A549 (cell line): ENCODE results near the gene SENP8. TPM values are rescaled to one million over a fixed set of nuclear protein-coding genes. Genes with fewer than 3 reads are reported as not detected.

ENCODE experiments used
- ATAC-seq, 2 experiments: fragments of 200-7000 bp in 1 of 2; fragments of >200 bp in 1 of 2; cut with Nextera tagmentation in 1 of 2; cut with Tn5 transposase in 1 of 2; 3 replicates each; pipeline versions ENCODE4 v1.8.0 to v1.9.1; 2018 to 2020; ENCODE audit warnings: mild to moderate bottlenecking in 1 of 2, moderate library complexity in 1 of 2
- CTCF ChIA-PET: fragments of 300-600 bp; sonication (Branson Sonifier 250); formaldehyde crosslinking; extraction: SDS; loops from one replicate; lab custom pipeline; 2021; ENCODE audit warnings: antibody characterized with exemption, inconsistent platforms; lab: Yijun Ruan, JAX
- POLR2A ChIA-PET: fragments of 350-600 bp; formaldehyde crosslinking; extraction: SDS; loops from one replicate; lab custom pipeline; 2021; ENCODE audit warnings: antibody characterized with exemption, inconsistent platforms; lab: Yijun Ruan, JAX
- DNase-seq, 2 experiments: peaks; one replicate each; pipeline versions ENCODE4 v3.0.0 to v3.0.0-alpha.2; 2011 to 2016; ENCODE audit warnings: low read depth in 1 of 2, low spot score in 1 of 2
- FAIRE-seq: peaks from 2 replicates; lab custom pipeline; 2011; peaks lifted over from hg19 to GRCh38; lab: Jason Lieb, UNC
- H3K27ac ChIP-seq, 2 experiments: fragments of >200 bp; sonication (Bioruptor Twin); formaldehyde crosslinking; 3 replicates each; pipeline ENCODE4 v1.5.1; 2016 to 2017
- H3K4me1 ChIP-seq: fragments of >200 bp; sonication (Bioruptor Twin); formaldehyde crosslinking; 3 replicates; pipeline ENCODE4 v1.6.1; 2016
- H3K4me2 ChIP-seq: fragments of >200 bp; sonication (Bioruptor Twin); formaldehyde crosslinking; 3 replicates; pipeline ENCODE4 v1.6.1; 2016
- H3K4me3 ChIP-seq: fragments of >200 bp; sonication (Bioruptor Twin); formaldehyde crosslinking; 3 replicates; pipeline ENCODE4 v1.5.1; 2016
- H3K9me3 ChIP-seq: fragments of >200 bp; sonication (Bioruptor Twin); formaldehyde crosslinking; 3 replicates; pipeline ENCODE4 v1.6.1; 2016
- CBX2 ChIP-seq: fragments of 200-600 bp; sonication (generic); IDR thresholded peaks from 2 replicates; pipeline ENCODE4 v1.6.1; 2016; ENCODE audit warnings: low read depth, mild to moderate bottlenecking, borderline replicate concordance
- CBX8 ChIP-seq: fragments of 200-600 bp; sonication (generic); IDR thresholded peaks from 2 replicates; pipeline ENCODE4 v1.6.1; 2016
- CHD2 ChIP-seq: fragments of 150-350 bp; IDR thresholded peaks from 2 replicates; pipeline ENCODE4 v1.6.1; 2014; ENCODE audit warnings: low read length; ENCODE audit not compliant: partially characterized antibody
- CTCF ChIP-seq: fragments of >200 bp; sonication (Bioruptor Twin); formaldehyde crosslinking; IDR thresholded peaks from 3 replicates; pipeline ENCODE4 v1.5.1; 2016
- E2F6 ChIP-seq: IDR thresholded peaks from 2 replicates; pipeline ENCODE4 v1.6.1; 2012; ENCODE audit warnings: low read depth, borderline replicate concordance
- EHF ChIP-seq: fragments of 250-450 bp; sonication (Bioruptor Pico); IDR thresholded peaks from 2 replicates; pipeline ENCODE4 v1.5.0; 2020; ENCODE audit warnings: mild to moderate bottlenecking
- ELK1 ChIP-seq: fragments of 150-350 bp; IDR thresholded peaks from 2 replicates; pipeline ENCODE4 v1.6.1; 2014; ENCODE audit warnings: low read depth, mild to moderate bottlenecking, low read length
- EP300 ChIP-seq, 2 experiments: fragments of >200 bp; sonication (Bioruptor Twin); formaldehyde crosslinking; IDR thresholded peaks; 2 replicates in 1 of 2; 3 replicates in 1 of 2; pipeline ENCODE4 v1.6.1; 2016 to 2017
- ESRRA ChIP-seq: fragments of 150-350 bp; IDR thresholded peaks from 2 replicates; pipeline ENCODE4 v1.6.1; 2014; ENCODE audit warnings: mild to moderate bottlenecking, low read length, borderline replicate concordance
- FOSB ChIP-seq: fragments of 250-450 bp; sonication (Bioruptor Pico); IDR thresholded peaks from 2 replicates; pipeline ENCODE4 v1.5.0; 2020; ENCODE audit warnings: mild to moderate bottlenecking, moderate library complexity
- FOSL2 ChIP-seq, 2 experiments: fragments of 450-650 bp in 1 of 2; fragments of >200 bp in 1 of 2; sonication (Bioruptor Twin) in 1 of 2; formaldehyde crosslinking; IDR thresholded peaks; 2 replicates each; pipeline versions ENCODE4 v1.5.0 to v1.6.1; 2016 to 2020; ENCODE audit warnings: mild to moderate bottlenecking in 1 of 2, moderate library complexity in 1 of 2
- FOXS1 ChIP-seq: fragments of 250-450 bp; sonication (Bioruptor Pico); IDR thresholded peaks from 2 replicates; pipeline ENCODE4 v1.5.0; 2020; ENCODE audit warnings: mild to moderate bottlenecking, moderate library complexity
- GATA3 ChIP-seq: IDR thresholded peaks from 2 replicates; pipeline ENCODE4 v1.6.1; 2012; ENCODE audit warnings: borderline replicate concordance
- HOXA7 ChIP-seq: fragments of 250-450 bp; sonication (Bioruptor Pico); IDR thresholded peaks from 2 replicates; pipeline ENCODE4 v1.5.0; 2020; ENCODE audit warnings: mild to moderate bottlenecking, moderate library complexity
- MAZ ChIP-seq: fragments of 150-350 bp; IDR thresholded peaks from 2 replicates; pipeline ENCODE4 v1.6.1; 2014; ENCODE audit warnings: antibody characterized with exemption, low read depth, low read length, borderline replicate concordance
- MYC ChIP-seq: IDR thresholded peaks from 2 replicates; pipeline ENCODE4 v1.6.1; 2012; ENCODE audit warnings: mild to moderate bottlenecking, inconsistent platforms, low read length, improper control_type of control experiment, borderline replicate concordance
- NPAS2 ChIP-seq: fragments of 250-450 bp; sonication (Bioruptor Pico); IDR thresholded peaks from 2 replicates; pipeline ENCODE4 v1.8.0; 2022; ENCODE audit warnings: mild to moderate bottlenecking, moderate library complexity, borderline replicate concordance
- RAD21 ChIP-seq, 2 experiments: fragments of >200 bp in 1 of 2; sonication (Bioruptor Twin) in 1 of 2; formaldehyde crosslinking in 1 of 2; IDR thresholded peaks in 1 of 2; conservative IDR thresholded peaks in 1 of 2; 2 replicates in 1 of 2; 3 replicates in 1 of 2; pipeline ENCODE4 v1.6.1; 2012 to 2018; ENCODE audit warnings: inconsistent platforms in 1 of 2
- REST ChIP-seq: fragments of 200-600 bp; sonication (generic); IDR thresholded peaks from 2 replicates; pipeline ENCODE4 v1.6.1; 2016; ENCODE audit warnings: antibody characterized with exemption, mild to moderate bottlenecking, moderate library complexity
- SMC3 ChIP-seq: fragments of >200 bp; sonication (Bioruptor Twin); formaldehyde crosslinking; IDR thresholded peaks from 3 replicates; pipeline ENCODE4 v1.6.1; 2018; ENCODE audit warnings: inconsistent platforms
- SREBF2 ChIP-seq: fragments of 450-650 bp; IDR thresholded peaks from 2 replicates; pipeline ENCODE4 v1.6.1; 2014; ENCODE audit warnings: mild to moderate bottlenecking, moderate library complexity
- ZSCAN20 ChIP-seq: fragments of 250-450 bp; sonication (Bioruptor Pico); IDR thresholded peaks from 2 replicates; pipeline ENCODE4 v1.8.0; 2022; ENCODE audit warnings: mild to moderate bottlenecking, moderate library complexity
- WGBS: methylation state at CpG from one replicate; pipeline ENCODE4 v1.1.6; 2017; ENCODE audit errors: missing lambda C conversion rate; 5-methylcytosine and 5-hydroxymethylcytosine counted together
- polyA plus RNA-seq, 4 experiments: library from polyadenylated mRNA; depleted of rRNA in 3 of 4; stranded (reverse); fragments of >200 nt; fragmentation: RNase III in 1 of 4; extraction: RNeasy Plus Mini Kit Qiagen cat#74134 plus additional on column Dnase treatment in 1 of 4; gene quantifications; 2 replicates in 3 of 4; 3 replicates in 1 of 4; pipeline ENCODE4 v1.2.3, GENCODE V29; 2011 to 2017

Gene SENP8
- polyA plus RNA-seq, 2 of the 4 experiments (the other 2 are of a cell fraction) = 1.2 to 3.7 TPM

GRCh38 chr15:72112116-72112515 lies 6.1 kb upstream of the SENP8 start (continued):
- TF ChIP-seq REST = no peak

GRCh38 chr15:72112805-72113204 lies 5.4 kb upstream of the SENP8 start:
- no peak overlapping the region for H3K4me2 ChIP-seq
- no peak for DNase-seq
- ATAC-seq = no peak
- H3K9me3 ChIP-seq = no peaks in the 10 kb centered on the region
- no peak overlapping the region for H3K4me3 ChIP-seq
- peaks cover 52% of the 10 kb centered on the region for H3K4me1 ChIP-seq
- H3K27ac ChIP-seq = no peak overlapping the region
- ChIA-PET CTCF (interaction anchor here (1.5 kb wide), 1 partner anchor 17 kb away, joined by 4 read pairs; no protein-coding TSS in a partner anchor), POLR2A (interaction anchor here (0.6 kb wide), 1 partner anchor 175 kb away, joined by 3 read pairs; no protein-coding TSS in a partner anchor)
- no peak for TF ChIP-seq CHD2
- no peak for TF ChIP-seq MAZ
- no peak for TF ChIP-seq FOXS1 (CRISPR knock-in tag)
- no peak for TF ChIP-seq ESRRA
- TF ChIP-seq CBX2 = no peak
- no peak for TF ChIP-seq E2F6
- no peak for TF ChIP-seq RAD21 (conservative IDR thresholded peaks at IDR 0.05 in 1 of 2, IDR thresholded peaks at IDR 0.05 in 1 of 2)
- TF ChIP-seq FOSL2 (IDR thresholded peaks at IDR 0.05) = no peak
- TF ChIP-seq FOSL2 (CRISPR knock-in tag; IDR thresholded peaks at IDR 0.05) = no peak
- no peak for TF ChIP-seq CTCF
- TF ChIP-seq EP300 (IDR thresholded peaks at IDR 0.05) = no peak
- no peak for FAIRE-seq

- 80% methylated on average over 4 of the region's 4 CpGs for WGBS
- FAIRE-seq = no peak
- TF ChIP-seq GATA3 (no peak), EHF (CRISPR knock-in tag) (no peak), SMC3 (no peak), MYC (no peak), HOXA7 (no peak), REST (no peak), FOSB (CRISPR knock-in tag) (no peak), CBX8 (no peak), ELK1 (no peak), E2F6 (no peak), NPAS2 (CRISPR knock-in tag) (no peak), ZSCAN20 (CRISPR knock-in tag) (no peak), SREBF2 (no peak)
- TF ChIP-seq, all 56 proteins: peak for 0
- ChIA-PET POLR2A (no interaction called here), CTCF (interaction anchor here (0.9 kb wide), 1 partner anchor 18 kb away, joined by 3 read pairs; no protein-coding TSS in a partner anchor)
- Histone ChIP-seq H3K4me3 (no peak overlapping the region), H3K4me1 (peaks cover 49% of the 10 kb centered on the region), H3K4me2 (no peak overlapping the region; the same call in 2 of the 3 replicates), H3K9me3 (no peaks in the 10 kb centered on the region), H3K27ac (no peak overlapping the region)
- DNase-seq = no peak
- no peak for ATAC-seq
Observed at GRCh38 chr15:72113347-72114031, 4.7 kb upstream of the SENP8 start.
